ENCODE data around the gene CACFD1. TPM values are rescaled to one million over a fixed set of nuclear protein-coding genes. Genes with fewer than 3 reads are reported as not detected.

CACFD1 gene
- total and polyA plus RNA-seq, 9 of the 15 experiments (the other 6 are each of a cell fraction or from before 2014, with no cell fraction given), result 0.11 to 1.4 (median 1.1) TPM; not detected in 2

DNA sequence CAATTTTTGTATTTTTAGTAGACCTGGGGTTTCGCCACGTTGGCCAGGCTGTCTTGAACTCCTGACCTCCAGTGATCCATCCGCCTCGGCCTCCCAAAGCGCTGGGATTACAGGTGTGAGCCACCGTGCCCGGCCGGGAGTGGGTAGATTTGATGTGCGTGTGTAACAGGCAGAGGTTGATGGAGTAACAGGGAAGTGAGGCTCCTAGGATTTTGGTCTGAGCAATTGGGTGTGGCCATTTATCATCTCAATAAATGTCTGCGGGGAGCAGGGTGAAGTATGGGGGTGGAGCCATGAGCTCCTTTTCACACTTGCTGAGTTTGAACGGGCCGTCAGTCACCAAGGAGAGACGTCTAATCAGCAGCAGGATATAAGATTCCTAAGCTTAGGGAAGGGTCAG, 40.8 kb upstream of the CACFD1 start:
- BruUV-seq (replicated peaks), result no TSS peak

More for the DNA sequence above, 40.8 kb upstream of the CACFD1 start:
- POLR2A ChIA-PET, result interaction anchor here (0.6 to 1.0 kb wide), 3 partner anchors 8 to 44 kb away, joined by 3 to 4 read pairs (median 3); no protein-coding TSS in a partner anchor
- peaks cover 0 to 2% of the 10 kb centered on the region in 2 experiments; a peak in 2 of 5 replicates for H3K27me3 ChIP-seq (ENCODE audit: control insufficient read depth in 2 of 2, insufficient read depth in 2 of 2, low read length in 2 of 2)
- DNase-seq (ENCODE audit: extremely low read depth in 1 of 4, low spot score in 3 of 4), result peak in 2 of 4 experiments; percentile 45 to 64
- H3K9ac ChIP-seq (ENCODE audit: insufficient read depth in 1 of 2, low read depth in 2 of 2, low read length in 2 of 2), result no peak overlapping the region
- peaks cover 39% of the 10 kb centered on the region for H3K79me2 ChIP-seq (ENCODE audit: control insufficient read depth, insufficient read depth, low read length)
- FAIRE-seq, result peak; percentile 74
- H3K27ac ChIP-seq (ENCODE audit: extremely low read depth, low read depth, low read length), result peak overlapping the region; percentile 59; the same call in 1 of the 3 replicates
- no peaks in the 10 kb centered on the region for H3K9me3 ChIP-seq (replicated peaks; ENCODE audit: control insufficient read depth, insufficient read depth, low read depth, low read length)
- H4K20me1 ChIP-seq (replicated peaks; ENCODE audit: control insufficient read depth, insufficient read depth, low read length), result no peaks in the 10 kb centered on the region; the same call in 1 of the 2 replicates
- peak overlapping the region; percentile 95 for H3K4me2 ChIP-seq (ENCODE audit: insufficient read depth, low read length)
- WGBS (ENCODE audit: insufficient coverage, low coverage, missing lambda C conversion rate), result 23% methylated on average over 11 of the region's 13 CpGs
- peak overlapping the region; percentile 98 for H2AFZ ChIP-seq (ENCODE audit: low read depth, low read length)
- H3K9me1 ChIP-seq (ENCODE audit: control insufficient read depth, insufficient read depth, low read length), result peaks cover 3% of the 10 kb centered on the region
- CTCF ChIA-PET (ENCODE audit: low intra/inter-chr PET ratio), result no interaction called here
- intact Hi-C loops (cut with micrococcal nuclease) (no loop called here), in situ Hi-C loops (cut with MboI) (no loop called here)
- H3K4me3 ChIP-seq, result peak overlapping the region; percentile 94
- ATAC-seq, result no peak
- H3K4me1 ChIP-seq (replicated peaks in 1 of 2; ENCODE audit: control insufficient read depth in 2 of 2, insufficient read depth in 2 of 2, low read length in 2 of 2), result peaks cover 26 to 35% of the 10 kb centered on the region in 2 experiments
- TF ChIP-seq GATAD2B (IDR thresholded peaks at IDR 0.05; ENCODE audit: borderline replicate concordance), result no peak
- TF ChIP-seq, protein P1, sequence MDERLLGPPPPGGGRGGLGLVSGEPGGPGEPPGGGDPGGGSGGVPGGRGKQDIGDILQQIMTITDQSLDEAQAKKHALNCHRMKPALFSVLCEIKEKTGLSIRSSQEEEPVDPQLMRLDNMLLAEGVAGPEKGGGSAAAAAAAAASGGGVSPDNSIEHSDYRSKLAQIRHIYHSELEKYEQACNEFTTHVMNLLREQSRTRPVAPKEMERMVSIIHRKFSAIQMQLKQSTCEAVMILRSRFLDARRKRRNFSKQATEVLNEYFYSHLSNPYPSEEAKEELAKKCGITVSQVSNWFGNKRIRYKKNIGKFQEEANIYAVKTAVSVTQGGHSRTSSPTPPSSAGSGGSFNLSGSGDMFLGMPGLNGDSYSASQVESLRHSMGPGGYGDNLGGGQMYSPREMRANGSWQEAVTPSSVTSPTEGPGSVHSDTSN (CRISPR knock-in tag; IDR thresholded peaks at IDR 0.05; ENCODE audit: low read depth), result no peak
- TF ChIP-seq, protein P1 (tag; conservative IDR thresholded peaks at IDR 0.05; ENCODE audit: low read depth), result peak; percentile 68
- TF ChIP-seq SPI1 (IDR thresholded peaks at IDR 0.05; ENCODE audit: borderline replicate concordance, low read depth, low read length), result peak; percentile 16; the same call in 1 of the 2 replicates
- TF ChIP-seq, protein P2, sequence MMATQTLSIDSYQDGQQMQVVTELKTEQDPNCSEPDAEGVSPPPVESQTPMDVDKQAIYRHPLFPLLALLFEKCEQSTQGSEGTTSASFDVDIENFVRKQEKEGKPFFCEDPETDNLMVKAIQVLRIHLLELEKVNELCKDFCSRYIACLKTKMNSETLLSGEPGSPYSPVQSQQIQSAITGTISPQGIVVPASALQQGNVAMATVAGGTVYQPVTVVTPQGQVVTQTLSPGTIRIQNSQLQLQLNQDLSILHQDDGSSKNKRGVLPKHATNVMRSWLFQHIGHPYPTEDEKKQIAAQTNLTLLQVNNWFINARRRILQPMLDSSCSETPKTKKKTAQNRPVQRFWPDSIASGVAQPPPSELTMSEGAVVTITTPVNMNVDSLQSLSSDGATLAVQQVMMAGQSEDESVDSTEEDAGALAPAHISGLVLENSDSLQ (IDR thresholded peaks at IDR 0.05), result peak; percentile 90
- TF ChIP-seq MEIS2 (IDR thresholded peaks at IDR 0.05; ENCODE audit: partially characterized antibody), result peak; percentile 79
- TF ChIP-seq MECOM (CRISPR knock-in tag; IDR thresholded peaks at IDR 0.05), result no peak
- H3K36me3 ChIP-seq (ENCODE audit: control insufficient read depth, insufficient read depth, low read length), result peaks cover 29% of the 10 kb centered on the region
